GM10266 (cell line): Measurements from ENCODE around the gene GPATCH2.

Source experiments
- DNase-seq: peaks from one replicate; pipeline ENCODE4 v3.0.0; 2012; ENCODE audit errors: extremely low spot score
- CTCF ChIP-seq: IDR thresholded peaks from 2 replicates; pipeline ENCODE4 v1.5.1; 2012; ENCODE audit warnings: mild to moderate bottlenecking, low read depth; ENCODE audit not compliant: control insufficient read depth, insufficient read depth; ENCODE audit errors: missing control alignments

Gene GPATCH2

GRCh38 chr1:217419194-217419551 lies 211.7 kb downstream of the GPATCH2 start:
- DNase-seq, result no peak
- TF ChIP-seq CTCF, result no peak

DNA sequence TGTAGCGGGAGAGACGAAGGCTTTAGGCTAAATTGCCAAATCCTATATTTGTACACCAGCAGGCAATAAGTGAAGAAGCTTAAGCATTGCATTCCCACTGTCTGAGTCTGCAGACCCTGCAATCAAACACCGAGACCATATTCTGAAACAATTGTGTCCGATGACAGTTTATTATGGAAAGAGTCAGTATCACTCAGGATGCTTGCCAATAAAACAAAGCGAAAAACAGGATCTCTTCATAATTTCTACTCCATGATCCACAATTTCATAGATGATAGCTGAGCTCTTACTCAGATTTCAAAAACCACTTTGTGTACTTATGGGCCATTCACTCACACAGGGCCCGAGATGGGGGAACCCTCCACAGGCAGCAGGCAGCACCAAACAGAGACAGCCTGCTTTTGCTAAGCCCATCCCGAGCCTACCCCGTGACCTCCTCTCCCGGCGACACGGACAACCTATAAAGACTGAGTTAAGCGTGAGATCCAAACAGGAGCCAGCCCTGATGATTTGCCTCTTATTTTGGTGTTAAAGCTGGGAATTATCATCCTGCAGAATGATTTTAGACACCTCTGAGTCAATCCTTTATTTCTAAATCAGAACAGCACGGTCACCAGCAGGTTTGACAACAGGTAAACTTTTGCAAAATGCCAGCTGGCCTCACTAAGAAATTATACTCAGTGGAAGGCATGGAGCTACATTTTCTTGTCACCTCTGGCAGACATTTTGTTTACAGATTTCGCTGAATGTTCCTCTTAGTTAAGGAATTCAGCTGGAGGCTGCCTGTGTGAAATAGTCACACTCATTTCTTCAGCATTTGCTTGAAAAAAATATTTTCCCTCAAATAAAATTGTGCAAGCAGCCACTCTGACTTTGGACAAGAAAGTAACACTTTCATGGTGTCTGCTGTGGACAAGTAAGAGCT lies 212.4 kb downstream of the GPATCH2 start:
- DNase-seq, result no peak
- no peak for TF ChIP-seq CTCF

GRCh38 chr1:217417363-217417762 lies 213.5 kb downstream of the GPATCH2 start:
- no peak for DNase-seq
- TF ChIP-seq CTCF, result no peak

DNA sequence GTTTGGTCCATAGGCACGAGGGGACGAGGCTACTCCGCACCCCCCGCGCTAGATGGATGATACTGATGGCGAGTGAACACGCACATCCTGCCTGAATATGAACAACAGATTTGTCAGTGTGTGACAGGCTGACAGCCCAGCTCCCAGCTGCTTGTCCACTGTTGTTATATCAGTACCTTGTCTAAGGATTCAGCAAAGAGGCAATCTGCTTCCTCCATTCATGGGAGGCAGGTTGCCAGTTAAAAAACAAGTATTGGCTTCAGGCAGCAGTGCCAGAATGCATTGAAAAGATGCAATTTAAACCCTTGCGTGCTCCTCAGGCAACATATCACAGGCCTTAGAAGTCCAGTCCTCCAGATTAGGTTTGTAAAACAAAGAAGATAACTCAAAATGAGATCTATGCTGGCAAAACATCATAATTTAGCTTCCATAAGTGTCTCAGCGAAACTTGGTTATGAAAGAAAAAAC lies 223.3 kb downstream of the GPATCH2 start:
- DNase-seq, result no peak
- no peak for TF ChIP-seq CTCF

- no peak for TF ChIP-seq CTCF
- no peak for DNase-seq
These were observed 227.7 kb downstream of the GPATCH2 start for GRCh38 chr1:217403026-217403720.

- no peak for DNase-seq
- TF ChIP-seq CTCF, result no peak
These were observed 228.6 kb downstream of the GPATCH2 start for GRCh38 chr1:217402301-217402700.

- TF ChIP-seq CTCF, result no peak
- no peak for DNase-seq
These were observed 237.0 kb downstream of the GPATCH2 start for GRCh38 chr1:217393896-217394295.
